Measurements from ENCODE around the gene VWDE.

Gene VWDE

GRCh38 chr7:12434012-12434642 lies 30.5 kb upstream of the VWDE start:
- DNase-seq (ENCODE audit: low read depth, low spot score): no peak
- in situ Hi-C loops (cut with HindIII; ENCODE audit: low sequenced_read_pairs): no loop called here
- TF ChIP-seq CTCF (IDR thresholded peaks at IDR 0.05; ENCODE audit: low read depth, low read length): peak; percentile 45

GRCh38 chr7:12431886-12432556 lies 28.4 kb upstream of the VWDE start:
- TF ChIP-seq CTCF (IDR thresholded peaks at IDR 0.05; ENCODE audit: low read depth, low read length): no peak
- peak; percentile 54 for DNase-seq (ENCODE audit: low read depth, low spot score)
- no peak overlapping the region for H3K4me3 ChIP-seq (ENCODE audit: low read depth, low read length)
- in situ Hi-C loops (cut with HindIII; ENCODE audit: low sequenced_read_pairs): no loop called here

More at GRCh38 chr7:12434012-12434642, 30.5 kb upstream of the VWDE start:
- no peak overlapping the region for H3K4me3 ChIP-seq (ENCODE audit: low read depth, low read length)

- H3K4me3 ChIP-seq (ENCODE audit: low read depth, low read length): no peak overlapping the region
- in situ Hi-C loops (cut with HindIII; ENCODE audit: low sequenced_read_pairs): no loop called here
- DNase-seq (ENCODE audit: low read depth, low spot score): no peak
- no peak for TF ChIP-seq CTCF (IDR thresholded peaks at IDR 0.05; ENCODE audit: low read depth, low read length)
Measured at GRCh38 chr7:12425311-12425710, 21.6 kb upstream of the VWDE start.

GRCh38 chr7:12423997-12424745 lies 20.5 kb upstream of the VWDE start:
- no peak overlapping the region for H3K4me3 ChIP-seq (ENCODE audit: low read depth, low read length)
- TF ChIP-seq CTCF (IDR thresholded peaks at IDR 0.05; ENCODE audit: low read depth, low read length): no peak
- in situ Hi-C loops (cut with HindIII; ENCODE audit: low sequenced_read_pairs): no loop called here
- peak; percentile 38 for DNase-seq (ENCODE audit: low read depth, low spot score)

GRCh38 chr7:12423355-12423996 lies 19.8 kb upstream of the VWDE start:
- peak; percentile 48 for DNase-seq (ENCODE audit: low read depth, low spot score)
- in situ Hi-C loops (cut with HindIII; ENCODE audit: low sequenced_read_pairs): no loop called here
- H3K4me3 ChIP-seq (ENCODE audit: low read depth, low read length): no peak overlapping the region
- TF ChIP-seq CTCF (IDR thresholded peaks at IDR 0.05; ENCODE audit: low read depth, low read length): no peak

- in situ Hi-C loops (cut with HindIII; ENCODE audit: low sequenced_read_pairs): no loop called here
- H3K4me3 ChIP-seq (ENCODE audit: low read depth, low read length): no peak overlapping the region
- TF ChIP-seq CTCF (IDR thresholded peaks at IDR 0.05; ENCODE audit: low read depth, low read length): no peak
- peak; percentile 9 for DNase-seq (ENCODE audit: low read depth, low spot score)
Measured at GRCh38 chr7:12422554-12423320, 19.1 kb upstream of the VWDE start.

Measured in astrocyte of the spinal cord (primary cell).